Subcutaneous adipose tissue (tissue), 4 donors: ENCODE results near the gene SNRPA. TPM values are rescaled to one million over a fixed set of nuclear protein-coding genes. Genes with fewer than 3 reads are reported as not detected.

ENCODE experiments used
- CTCF ChIP-seq: fragments of 450-650 bp; IDR thresholded peaks from one replicate; pipeline ENCODE4 v1.5.1; 2016; ENCODE audit warnings: low read depth, mild to moderate bottlenecking, control low read depth, antibody characterized with exemption, moderate library complexity
- total RNA-seq, 4 donors: library from RNA; depleted of rRNA; stranded (reverse); fragments of >200 nt; gene quantifications; one replicate each; pipeline ENCODE4 v1.1.0, GENCODE V29; 2016

Gene SNRPA
- total RNA-seq, 4 donors from 2014 or later: 19.1 to 50.1 (median 29.7) TPM

GRCh38 chr19:40776932-40777644 is 26.1 kb downstream of the SNRPA start:
- no peak for TF ChIP-seq CTCF

GRCh38 chr19:40777645-40777936 is 26.6 kb downstream of the SNRPA start:
- no peak for TF ChIP-seq CTCF

- TF ChIP-seq CTCF: no peak
Measured at GRCh38 chr19:40777937-40778705, 27.1 kb downstream of the SNRPA start, which contains the start of gene RAB4B. TSS of gene RAB4B (plus strand) at chr19:40778247. CDS start at chr19:40778376, 129 bp downstream.

GRCh38 chr19:40778706-40779284 is 27.8 kb downstream of the SNRPA start:
- TF ChIP-seq CTCF: no peak

GRCh38 chr19:40780582-40780981 is 29.6 kb downstream of the SNRPA start:
- no peak for TF ChIP-seq CTCF

GRCh38 chr19:40781140-40781539 is 30.1 kb downstream of the SNRPA start:
- TF ChIP-seq CTCF: no peak

GRCh38 chr19:40783711-40784110 is 32.7 kb downstream of the SNRPA start:
- no peak for TF ChIP-seq CTCF
